Measurements from ENCODE around the gene FAM219A. TPM values are rescaled to one million over a fixed set of nuclear protein-coding genes. Genes with fewer than 3 reads are reported as not detected.
A peak's percentile ranks its signal among the peaks of the same experiment; 100 is the strongest.

Gene FAM219A
- total RNA-seq, 1 donor from 2014 or later: 2.6 TPM

- H3K27ac ChIP-seq (ENCODE audit: low read depth, low read length): no peak overlapping the region
- H3K36me3 ChIP-seq (ENCODE audit: control insufficient read depth in 3 of 3, insufficient read depth in 3 of 3, low read length in 3 of 3): no peaks in the 10 kb centered on the region
- H3K4me1 ChIP-seq (ENCODE audit: control insufficient read depth in 3 of 3, insufficient read depth in 3 of 3, low read length in 3 of 3): peaks cover 8 to 20% (median 12%) of the 10 kb centered on the region in 3 donors
- no peaks in the 10 kb centered on the region for H3K27me3 ChIP-seq (ENCODE audit: control insufficient read depth in 3 of 3, insufficient read depth in 3 of 3, low read length in 3 of 3)
- H3K4me3 ChIP-seq (ENCODE audit: low read length in 3 of 3): no peak overlapping the region
- no peaks in the 10 kb centered on the region for H3K9me3 ChIP-seq (ENCODE audit: control insufficient read depth in 3 of 3, low read length in 3 of 3)
- no peak overlapping the region for H3K9ac ChIP-seq (ENCODE audit: low read depth in 1 of 3, low read length in 3 of 3)
Measured at GRCh38 chr9:34463901-34464232, 5.5 kb upstream of the FAM219A start.

- Histone ChIP-seq H3K27me3 (ENCODE audit: control insufficient read depth in 3 of 3, insufficient read depth in 3 of 3, low read length in 3 of 3) (no peaks in the 10 kb centered on the region), H3K9me3 (ENCODE audit: control insufficient read depth in 3 of 3, low read length in 3 of 3) (no peaks in the 10 kb centered on the region), H3K4me3 (ENCODE audit: low read length in 3 of 3) (no peak overlapping the region), H3K9ac (ENCODE audit: low read depth in 1 of 3, low read length in 3 of 3) (no peak overlapping the region), H3K27ac (ENCODE audit: low read depth, low read length) (no peak overlapping the region), H3K36me3 (ENCODE audit: control insufficient read depth in 3 of 3, insufficient read depth in 3 of 3, low read length in 3 of 3) (no peaks in the 10 kb centered on the region), H3K4me1 (ENCODE audit: control insufficient read depth in 3 of 3, insufficient read depth in 3 of 3, low read length in 3 of 3) (peaks cover 11 to 23% (median 15%) of the 10 kb centered on the region in 3 donors)
Measured at GRCh38 chr9:34463098-34463900, 4.9 kb upstream of the FAM219A start.

GRCh38 chr9:34459941-34460340, 1.6 kb upstream of the FAM219A start:
- no peak overlapping the region for H3K27ac ChIP-seq (ENCODE audit: low read depth, low read length)
- H3K4me1 ChIP-seq (ENCODE audit: control insufficient read depth in 3 of 3, insufficient read depth in 3 of 3, low read length in 3 of 3): peaks cover 22 to 38% (median 27%) of the 10 kb centered on the region in 3 donors

GRCh38 chr9:34459356-34459755, 986 bp upstream of the FAM219A start:
- H3K27ac ChIP-seq (ENCODE audit: low read depth, low read length): no peak overlapping the region
- H3K4me3 ChIP-seq (ENCODE audit: low read length in 3 of 3): no peak overlapping the region
- H3K9me3 ChIP-seq (ENCODE audit: control insufficient read depth in 3 of 3, low read length in 3 of 3): no peaks in the 10 kb centered on the region
- H3K27me3 ChIP-seq (ENCODE audit: control insufficient read depth in 3 of 3, insufficient read depth in 3 of 3, low read length in 3 of 3): no peaks in the 10 kb centered on the region
- no peaks in the 10 kb centered on the region for H3K36me3 ChIP-seq (ENCODE audit: control insufficient read depth in 3 of 3, insufficient read depth in 3 of 3, low read length in 3 of 3)
- peaks cover 27 to 43% (median 33%) of the 10 kb centered on the region in 3 donors for H3K4me1 ChIP-seq (ENCODE audit: control insufficient read depth in 3 of 3, insufficient read depth in 3 of 3, low read length in 3 of 3)
- no peak overlapping the region for H3K9ac ChIP-seq (ENCODE audit: low read depth in 1 of 3, low read length in 3 of 3)

More at GRCh38 chr9:34459941-34460340, 1.6 kb upstream of the FAM219A start:
- Histone ChIP-seq H3K27me3 (ENCODE audit: control insufficient read depth in 3 of 3, insufficient read depth in 3 of 3, low read length in 3 of 3) (no peaks in the 10 kb centered on the region), H3K9ac (ENCODE audit: low read depth in 1 of 3, low read length in 3 of 3) (no peak overlapping the region), H3K36me3 (ENCODE audit: control insufficient read depth in 3 of 3, insufficient read depth in 3 of 3, low read length in 3 of 3) (no peaks in the 10 kb centered on the region), H3K4me3 (ENCODE audit: low read length in 3 of 3) (no peak overlapping the region), H3K9me3 (ENCODE audit: control insufficient read depth in 3 of 3, low read length in 3 of 3) (no peaks in the 10 kb centered on the region)

- Histone ChIP-seq H3K27me3 (ENCODE audit: control insufficient read depth in 3 of 3, insufficient read depth in 3 of 3, low read length in 3 of 3) (no peaks in the 10 kb centered on the region), H3K9ac (ENCODE audit: low read depth in 1 of 3, low read length in 3 of 3) (peak overlapping the region in 1 of 3 donors; percentile 33), H3K27ac (ENCODE audit: low read depth, low read length) (no peak overlapping the region), H3K36me3 (ENCODE audit: control insufficient read depth in 3 of 3, insufficient read depth in 3 of 3, low read length in 3 of 3) (no peaks in the 10 kb centered on the region), H3K4me3 (ENCODE audit: low read length in 3 of 3) (peak overlapping the region; percentile 48 to 73 (median 72)), H3K4me1 (ENCODE audit: control insufficient read depth in 3 of 3, insufficient read depth in 3 of 3, low read length in 3 of 3) (peaks cover 28 to 44% (median 35%) of the 10 kb centered on the region in 3 donors), H3K9me3 (ENCODE audit: control insufficient read depth in 3 of 3, low read length in 3 of 3) (no peaks in the 10 kb centered on the region)
Measured at GRCh38 chr9:34458959-34459340, 580 bp upstream of the FAM219A start.

GRCh38 chr9:34457266-34458012, 931 bp downstream of the FAM219A start:
- no peaks in the 10 kb centered on the region for H3K9me3 ChIP-seq (ENCODE audit: control insufficient read depth in 3 of 3, low read length in 3 of 3)
- peak overlapping the region; percentile 91 to 99 (median 94) for H3K4me3 ChIP-seq (ENCODE audit: low read length in 3 of 3)
- peak overlapping the region; percentile 84 to 95 (median 88) for H3K9ac ChIP-seq (ENCODE audit: low read depth in 1 of 3, low read length in 3 of 3)
- no peaks in the 10 kb centered on the region for H3K27me3 ChIP-seq (ENCODE audit: control insufficient read depth in 3 of 3, insufficient read depth in 3 of 3, low read length in 3 of 3)
- H3K4me1 ChIP-seq (ENCODE audit: control insufficient read depth in 3 of 3, insufficient read depth in 3 of 3, low read length in 3 of 3): peaks cover 28 to 55% (median 42%) of the 10 kb centered on the region in 3 donors
- H3K36me3 ChIP-seq (ENCODE audit: control insufficient read depth in 3 of 3, insufficient read depth in 3 of 3, low read length in 3 of 3): no peaks in the 10 kb centered on the region
- H3K27ac ChIP-seq (ENCODE audit: low read depth, low read length): peak overlapping the region; percentile 83

GRCh38 chr9:34456746-34457145, 1.6 kb downstream of the FAM219A start:
- Histone ChIP-seq H3K4me1 (ENCODE audit: control insufficient read depth in 3 of 3, insufficient read depth in 3 of 3, low read length in 3 of 3) (peaks cover 28 to 60% (median 47%) of the 10 kb centered on the region in 3 donors), H3K27ac (ENCODE audit: low read depth, low read length) (peak overlapping the region; percentile 83)

GRCh38 chr9:34456151-34456550, 2.2 kb downstream of the FAM219A start:
- H3K36me3 ChIP-seq (ENCODE audit: control insufficient read depth in 3 of 3, insufficient read depth in 3 of 3, low read length in 3 of 3): no peaks in the 10 kb centered on the region
- H3K9me3 ChIP-seq (ENCODE audit: control insufficient read depth in 3 of 3, low read length in 3 of 3): no peaks in the 10 kb centered on the region
- peaks cover 34 to 66% (median 52%) of the 10 kb centered on the region in 3 donors for H3K4me1 ChIP-seq (ENCODE audit: control insufficient read depth in 3 of 3, insufficient read depth in 3 of 3, low read length in 3 of 3)
- H3K4me3 ChIP-seq (ENCODE audit: low read length in 3 of 3): no peak overlapping the region
- H3K9ac ChIP-seq (ENCODE audit: low read depth in 1 of 3, low read length in 3 of 3): peak overlapping the region in 1 of 3 donors; percentile 95
- no peaks in the 10 kb centered on the region for H3K27me3 ChIP-seq (ENCODE audit: control insufficient read depth in 3 of 3, insufficient read depth in 3 of 3, low read length in 3 of 3)
- H3K27ac ChIP-seq (ENCODE audit: low read depth, low read length): no peak overlapping the region

More at GRCh38 chr9:34456746-34457145, 1.6 kb downstream of the FAM219A start:
- Histone ChIP-seq H3K4me3 (ENCODE audit: low read length in 3 of 3) (peak overlapping the region; percentile 91 to 99 (median 94)), H3K36me3 (ENCODE audit: control insufficient read depth in 3 of 3, insufficient read depth in 3 of 3, low read length in 3 of 3) (no peaks in the 10 kb centered on the region), H3K9me3 (ENCODE audit: control insufficient read depth in 3 of 3, low read length in 3 of 3) (no peaks in the 10 kb centered on the region), H3K9ac (ENCODE audit: low read depth in 1 of 3, low read length in 3 of 3) (peak overlapping the region; percentile 84 to 95 (median 88)), H3K27me3 (ENCODE audit: control insufficient read depth in 3 of 3, insufficient read depth in 3 of 3, low read length in 3 of 3) (no peaks in the 10 kb centered on the region)

- no peak overlapping the region for H3K4me3 ChIP-seq (ENCODE audit: low read length in 3 of 3)
- H3K9ac ChIP-seq (ENCODE audit: low read depth in 1 of 3, low read length in 3 of 3): no peak overlapping the region
- H3K27ac ChIP-seq (ENCODE audit: low read depth, low read length): peak overlapping the region; percentile 43
- no peaks in the 10 kb centered on the region for H3K36me3 ChIP-seq (ENCODE audit: control insufficient read depth in 3 of 3, insufficient read depth in 3 of 3, low read length in 3 of 3)
- no peaks in the 10 kb centered on the region for H3K9me3 ChIP-seq (ENCODE audit: control insufficient read depth in 3 of 3, low read length in 3 of 3)
- peaks cover 40 to 73% (median 59%) of the 10 kb centered on the region in 3 donors for H3K4me1 ChIP-seq (ENCODE audit: control insufficient read depth in 3 of 3, insufficient read depth in 3 of 3, low read length in 3 of 3)
- no peaks in the 10 kb centered on the region for H3K27me3 ChIP-seq (ENCODE audit: control insufficient read depth in 3 of 3, insufficient read depth in 3 of 3, low read length in 3 of 3)
Measured at GRCh38 chr9:34454571-34455065, 3.8 kb downstream of the FAM219A start.

- Histone ChIP-seq H3K9me3 (ENCODE audit: control insufficient read depth in 3 of 3, low read length in 3 of 3) (no peaks in the 10 kb centered on the region), H3K4me3 (ENCODE audit: low read length in 3 of 3) (no peak overlapping the region), H3K9ac (ENCODE audit: low read depth in 1 of 3, low read length in 3 of 3) (no peak overlapping the region), H3K4me1 (ENCODE audit: control insufficient read depth in 3 of 3, insufficient read depth in 3 of 3, low read length in 3 of 3) (peaks cover 40 to 68% (median 54%) of the 10 kb centered on the region in 3 donors), H3K36me3 (ENCODE audit: control insufficient read depth in 3 of 3, insufficient read depth in 3 of 3, low read length in 3 of 3) (no peaks in the 10 kb centered on the region), H3K27ac (ENCODE audit: low read depth, low read length) (no peak overlapping the region), H3K27me3 (ENCODE audit: control insufficient read depth in 3 of 3, insufficient read depth in 3 of 3, low read length in 3 of 3) (no peaks in the 10 kb centered on the region)
Measured at GRCh38 chr9:34452568-34452967, 5.8 kb downstream of the FAM219A start.

All from skeletal muscle tissue (tissue), 4 donors.